ENCODE measurements around the gene DNAI1. TPM values are rescaled to one million over a fixed set of nuclear protein-coding genes. Genes with fewer than 3 reads are reported as not detected.

Gene DNAI1
- total RNA-seq, 4 donors from 2014 or later, result 0.42 to 3.9 (median 0.66) TPM; not detected in 1

GRCh38 chr9:34456746-34457145, 1.9 kb upstream of the DNAI1 start:
- no peak for DNase-seq (ENCODE audit: low spot score in 2 of 2)
- no peak for TF ChIP-seq EP300 (IDR thresholded peaks at IDR 0.05)
- no peak for TF ChIP-seq POLR2A (IDR thresholded peaks at IDR 0.05)
- TF ChIP-seq, protein P1, sequence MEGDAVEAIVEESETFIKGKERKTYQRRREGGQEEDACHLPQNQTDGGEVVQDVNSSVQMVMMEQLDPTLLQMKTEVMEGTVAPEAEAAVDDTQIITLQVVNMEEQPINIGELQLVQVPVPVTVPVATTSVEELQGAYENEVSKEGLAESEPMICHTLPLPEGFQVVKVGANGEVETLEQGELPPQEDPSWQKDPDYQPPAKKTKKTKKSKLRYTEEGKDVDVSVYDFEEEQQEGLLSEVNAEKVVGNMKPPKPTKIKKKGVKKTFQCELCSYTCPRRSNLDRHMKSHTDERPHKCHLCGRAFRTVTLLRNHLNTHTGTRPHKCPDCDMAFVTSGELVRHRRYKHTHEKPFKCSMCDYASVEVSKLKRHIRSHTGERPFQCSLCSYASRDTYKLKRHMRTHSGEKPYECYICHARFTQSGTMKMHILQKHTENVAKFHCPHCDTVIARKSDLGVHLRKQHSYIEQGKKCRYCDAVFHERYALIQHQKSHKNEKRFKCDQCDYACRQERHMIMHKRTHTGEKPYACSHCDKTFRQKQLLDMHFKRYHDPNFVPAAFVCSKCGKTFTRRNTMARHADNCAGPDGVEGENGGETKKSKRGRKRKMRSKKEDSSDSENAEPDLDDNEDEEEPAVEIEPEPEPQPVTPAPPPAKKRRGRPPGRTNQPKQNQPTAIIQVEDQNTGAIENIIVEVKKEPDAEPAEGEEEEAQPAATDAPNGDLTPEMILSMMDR (IDR thresholded peaks at IDR 0.05), result no peak
- Histone ChIP-seq H3K9me3 (no peaks in the 10 kb centered on the region), H3K27ac (peak overlapping the region in 3 of 4 donors; percentile 37 to 84 (median 71)), H3K36me3 (no peaks in the 10 kb centered on the region), H3K27me3 (no peaks in the 10 kb centered on the region), H3K4me3 (peak overlapping the region in 3 of 4 donors; percentile 38 to 69 (median 68)), H3K4me1 (peaks cover 0 to 58% (median 12%) of the 10 kb centered on the region in 4 donors)
- 50 to 52% methylated on average over 4 of the region's 4 CpGs for WGBS, 2 donors

- TF ChIP-seq, protein P1 (IDR thresholded peaks at IDR 0.05), result no peak
- TF ChIP-seq EP300 (IDR thresholded peaks at IDR 0.05) (peak in 1 of 2 donors; percentile 66), POLR2A (IDR thresholded peaks at IDR 0.05) (peak in 1 of 2 donors; percentile 38)
- Histone ChIP-seq H3K27me3 (no peaks in the 10 kb centered on the region), H3K9me3 (no peaks in the 10 kb centered on the region), H3K4me3 (peak overlapping the region; percentile 38 to 69 (median 66)), H3K4me1 (peaks cover 0 to 51% (median 12%) of the 10 kb centered on the region in 4 donors), H3K27ac (peak overlapping the region; percentile 24 to 84 (median 54)), H3K36me3 (no peaks in the 10 kb centered on the region)
- DNase-seq (ENCODE audit: low spot score in 2 of 2), result peak; percentile 43 to 45
- WGBS, 2 donors, result 3 to 6% methylated on average over 47 to 48 of the region's 48 CpGs
Measured at GRCh38 chr9:34457266-34458012, 1.2 kb upstream of the DNAI1 start.

- H3K9me3 ChIP-seq, result no peaks in the 10 kb centered on the region
- peak overlapping the region in 2 of 4 donors; percentile 68 to 69 for H3K4me3 ChIP-seq
- TF ChIP-seq, protein P1 (IDR thresholded peaks at IDR 0.05), result no peak
- TF ChIP-seq EP300 (IDR thresholded peaks at IDR 0.05) (no peak), POLR2A (IDR thresholded peaks at IDR 0.05) (no peak)
- peak overlapping the region in 2 of 4 donors; percentile 3 to 67 for H3K27ac ChIP-seq
- 15 to 17% methylated on average over 11 of the region's 11 CpGs for WGBS, 2 donors
- DNase-seq (ENCODE audit: low spot score in 2 of 2), result no peak
- peaks cover 0 to 42% (median 12%) of the 10 kb centered on the region in 4 donors for H3K4me1 ChIP-seq
- no peaks in the 10 kb centered on the region for H3K36me3 ChIP-seq
- H3K27me3 ChIP-seq, result no peaks in the 10 kb centered on the region
Measured at GRCh38 chr9:34458959-34459340, 345 bp downstream of the DNAI1 start.

GRCh38 chr9:34459356-34459755, 751 bp downstream of the DNAI1 start:
- Histone ChIP-seq H3K27ac (no peak overlapping the region), H3K4me1 (peaks cover 0 to 38% (median 12%) of the 10 kb centered on the region in 4 donors), H3K4me3 (no peak overlapping the region), H3K36me3 (no peaks in the 10 kb centered on the region), H3K9me3 (no peaks in the 10 kb centered on the region), H3K27me3 (no peaks in the 10 kb centered on the region)
- WGBS, 2 donors, result 74 to 83% methylated on average over 14 of the region's 14 CpGs
- TF ChIP-seq, protein P1 (IDR thresholded peaks at IDR 0.05), result no peak
- TF ChIP-seq POLR2A (IDR thresholded peaks at IDR 0.05) (no peak), EP300 (IDR thresholded peaks at IDR 0.05) (no peak)
- no peak for DNase-seq (ENCODE audit: low spot score in 2 of 2)

DNA sequence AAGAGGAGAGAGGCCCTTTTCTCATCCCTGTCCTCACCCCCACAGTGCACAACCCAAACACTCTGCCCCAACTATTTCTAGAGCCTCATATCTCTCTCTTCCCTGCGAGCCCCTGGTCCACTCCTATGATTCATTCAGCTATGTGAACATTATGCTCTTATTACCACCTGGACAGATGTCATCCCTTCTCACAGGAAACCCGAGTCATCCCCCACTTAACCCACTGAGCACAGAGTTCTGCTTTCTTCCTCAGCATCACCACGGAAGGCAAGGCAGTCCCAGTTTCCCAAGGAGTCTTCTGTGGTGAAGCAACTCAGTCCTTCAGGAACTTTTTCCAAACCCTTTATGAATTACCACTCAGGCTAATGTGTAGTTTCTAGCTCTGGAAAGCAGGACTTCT, 1.3 kb downstream of the DNAI1 start:
- WGBS, 2 donors, result 56 to 59% methylated on average over 3 of the region's 3 CpGs

More for the DNA sequence above, 1.3 kb downstream of the DNAI1 start:
- Histone ChIP-seq H3K4me1 (peaks cover 0 to 32% (median 12%) of the 10 kb centered on the region in 4 donors), H3K27ac (no peak overlapping the region), H3K9me3 (no peaks in the 10 kb centered on the region), H3K36me3 (no peaks in the 10 kb centered on the region), H3K27me3 (no peaks in the 10 kb centered on the region), H3K4me3 (no peak overlapping the region)
- no peak for TF ChIP-seq POLR2A (IDR thresholded peaks at IDR 0.05)
- TF ChIP-seq, protein P1 (IDR thresholded peaks at IDR 0.05), result no peak
- no peak for TF ChIP-seq EP300 (IDR thresholded peaks at IDR 0.05)
- DNase-seq (ENCODE audit: low spot score in 2 of 2), result no peak

All from tibial nerve (tissue), 4 donors.